Right renal cortex interstitium (tissue), 3 donors: ENCODE results near the gene TVP23A. TPM values are rescaled to one million over a fixed set of nuclear protein-coding genes. Genes with fewer than 3 reads are reported as not detected.

Experiments used
- DNase-seq, 3 donors: peaks; one replicate each; pipeline ENCODE4 v3.0.0-alpha.2; 2013; ENCODE audit warnings: low read depth in 3 of 3, low spot score in 2 of 3
- polyA plus RNA-seq, 3 donors: library from polyadenylated mRNA; unstranded; fragments of 120-200 nt; gene quantifications; one replicate each; pipeline ENCODE4 v1.2.1, GENCODE V29; 2013; ENCODE audit not compliant: insufficient read length in 3 of 3

Gene TVP23A
- 1 to 10 TPM; 2.6 to 3.9 (median 3.1) TPM for polyA plus RNA-seq

- DNase-seq, result no peak
Observed at GRCh38 chr16:10817963-10818941, at the start of gene TVP23A. Gene TVP23A, minus strand, starts transcription at chr16:10818794. Its CDS starts 301 bp downstream, at chr16:10818493.

GRCh38 chr16:10868104-10868595 lies 49.6 kb upstream of the TVP23A start:
- DNase-seq, result no peak

- no peak for DNase-seq
Observed at GRCh38 chr16:10867199-10867598, 48.6 kb upstream of the TVP23A start.

GRCh38 chr16:10865991-10866966 lies 47.7 kb upstream of the TVP23A start:
- DNase-seq, result no peak

GRCh38 chr16:10862438-10862837 lies 43.8 kb upstream of the TVP23A start:
- DNase-seq, result no peak

GRCh38 chr16:10859658-10860057 lies 41.1 kb upstream of the TVP23A start:
- no peak for DNase-seq

- no peak for DNase-seq
Observed at GRCh38 chr16:10859020-10859419, 40.4 kb upstream of the TVP23A start.

GRCh38 chr16:10858203-10858602 lies 39.6 kb upstream of the TVP23A start:
- no peak for DNase-seq

- DNase-seq, result no peak
Observed at GRCh38 chr16:10856042-10856441, 37.4 kb upstream of the TVP23A start.

GRCh38 chr16:10852948-10853347 lies 34.4 kb upstream of the TVP23A start:
- no peak for DNase-seq

- no peak for DNase-seq
Observed at GRCh38 chr16:10852286-10852685, 33.7 kb upstream of the TVP23A start.

GRCh38 chr16:10851512-10851911 lies 32.9 kb upstream of the TVP23A start:
- no peak for DNase-seq

- no peak for DNase-seq
Observed at GRCh38 chr16:10850478-10850850, 31.9 kb upstream of the TVP23A start.

GRCh38 chr16:10849736-10850477 lies 31.3 kb upstream of the TVP23A start:
- no peak for DNase-seq

- DNase-seq, result no peak
Observed at GRCh38 chr16:10847176-10847575, 28.6 kb upstream of the TVP23A start.

- DNase-seq, result no peak
Observed at GRCh38 chr16:10846213-10846998, 27.8 kb upstream of the TVP23A start.

GRCh38 chr16:10840703-10841102 lies 22.1 kb upstream of the TVP23A start:
- DNase-seq, result no peak

- DNase-seq, result no peak
Observed at GRCh38 chr16:10839279-10839666, 20.7 kb upstream of the TVP23A start.

- no peak for DNase-seq
Observed at GRCh38 chr16:10838621-10839278, 20.2 kb upstream of the TVP23A start.
